HG02623 (cell line): ENCODE data around the gene FOXK1.

Experiments
- ATAC-seq: cut with Tn5 transposase; IDR thresholded peaks from one replicate; pipeline ENCODE4 v1.9.1; 2021; ENCODE audit warnings: moderate library complexity; ENCODE audit not compliant: unreplicated experiment

The FOXK1 gene

GRCh38 chr7:4763091-4763793 is 81.1 kb downstream of the FOXK1 start:
- ATAC-seq = no peak

GRCh38 chr7:4763794-4764185 is 81.7 kb downstream of the FOXK1 start:
- no peak for ATAC-seq

GRCh38 chr7:4764402-4765007 is 82.4 kb downstream of the FOXK1 start:
- no peak for ATAC-seq

GRCh38 chr7:4765776-4766490 is 83.8 kb downstream of the FOXK1 start:
- ATAC-seq = no peak

- ATAC-seq = no peak
Measured at GRCh38 chr7:4766666-4767519, 84.8 kb downstream of the FOXK1 start.

GRCh38 chr7:4768597-4769569 is 86.8 kb downstream of the FOXK1 start:
- ATAC-seq = no peak

GRCh38 chr7:4769761-4770160 is 87.7 kb downstream of the FOXK1 start:
- ATAC-seq = no peak

- no peak for ATAC-seq
Measured at GRCh38 chr7:4770886-4771285, 88.8 kb downstream of the FOXK1 start.

- ATAC-seq = no peak
Measured at GRCh38 chr7:4771737-4772136, 89.6 kb downstream of the FOXK1 start.

GRCh38 chr7:4772306-4772705 is 90.2 kb downstream of the FOXK1 start:
- no peak for ATAC-seq

GRCh38 chr7:4774007-4774406 is 91.9 kb downstream of the FOXK1 start:
- ATAC-seq = no peak

GRCh38 chr7:4774658-4775249 is 92.7 kb downstream of the FOXK1 start:
- peak; percentile 25 for ATAC-seq

- ATAC-seq = peak; percentile 87
Measured at GRCh38 chr7:4775250-4775847, 93.3 kb downstream of the FOXK1 start, which contains the start of gene AP5Z1. TSS of gene AP5Z1 (plus strand) at chr7:4775623. CDS start at chr7:4775716, 93 bp downstream.

- peak; percentile 0 for ATAC-seq
Measured at GRCh38 chr7:4775848-4776623, 93.9 kb downstream of the FOXK1 start.

- ATAC-seq = no peak
Measured at GRCh38 chr7:4779118-4779517, 97.0 kb downstream of the FOXK1 start.

GRCh38 chr7:4781366-4782069 is 99.4 kb downstream of the FOXK1 start:
- ATAC-seq = no peak

- ATAC-seq = no peak
Measured at GRCh38 chr7:4782333-4783291, 100.5 kb downstream of the FOXK1 start.
